B cell (primary cell): ENCODE measurements around the gene CTSO. TPM values are rescaled to one million over a fixed set of nuclear protein-coding genes. Genes with fewer than 3 reads are reported as not detected.

Experiments
- ATAC-seq: fragments of 200-7000 bp; cut with Tn5 transposase; one replicate; pipeline ENCODE4 v1.10.0; 2021; ENCODE audit warnings: low read depth, mild to moderate bottlenecking, moderate number of reproducible peaks, moderate library complexity
- CTCF ChIA-PET: fragments of 350-600 bp; sonication (Branson Sonifier 250); formaldehyde crosslinking; loops from one replicate; lab custom pipeline; 2021; ENCODE audit warnings: antibody characterized with exemption, inconsistent platforms; lab: Charles Lee
- POLR2A ChIA-PET: fragments of 350-600 bp; sonication (Branson Sonifier 250); formaldehyde crosslinking; loops from one replicate; lab custom pipeline; 2021; ENCODE audit warnings: antibody characterized with exemption; lab: Charles Lee
- DNase-seq: peaks from one replicate; pipeline ENCODE4 v3.0.0; 2013
- H2AFZ ChIP-seq: 2 replicates; pipeline ENCODE4 v1.6.1; 2012; ENCODE audit warnings: mild to moderate bottlenecking, low read depth, low read length; ENCODE audit not compliant: insufficient read depth, poor library complexity, severe bottlenecking
- H3K27ac ChIP-seq, 2 donors: 1 replicate in 1 of 2; 2 replicates in 1 of 2; pipeline ENCODE4 v1.5.1; 2012 to 2013; ENCODE audit warnings: low read length in 2 of 2, mild to moderate bottlenecking in 2 of 2, moderate library complexity in 1 of 2
- H3K27me3 ChIP-seq, 4 experiments: fragments of 200-600 bp in 1 of 4; sonication (generic) in 1 of 4; replicated peaks in 1 of 4; 1 replicate in 2 of 4; 2 replicates in 2 of 4; pipeline versions ENCODE4 v1.6.1 to v1.7.0; 2013 to 2016; ENCODE audit warnings: low read length in 3 of 4, mild to moderate bottlenecking in 2 of 4, mixed read lengths in 1 of 4, moderate library complexity in 1 of 4; ENCODE audit not compliant: insufficient read depth in 4 of 4, control insufficient read depth in 3 of 4; ENCODE audit errors: control extremely low read depth in 1 of 4
- H3K36me3 ChIP-seq, 2 experiments: replicated peaks in 1 of 2; 1 replicate in 1 of 2; 2 replicates in 1 of 2; pipeline versions ENCODE4 v1.6.1 to v1.7.1; 2013; ENCODE audit warnings: low read length in 1 of 2; ENCODE audit not compliant: insufficient read depth in 2 of 2, control insufficient read depth in 1 of 2; ENCODE audit errors: control extremely low read depth in 1 of 2, extremely low read depth in 1 of 2
- H3K4me1 ChIP-seq, 2 donors: fragments of 200-600 bp in 1 of 2; sonication (generic) in 1 of 2; 1 replicate in 1 of 2; 2 replicates in 1 of 2; pipeline versions ENCODE4 v1.5.1 to v1.6.1; 2013 to 2017; ENCODE audit warnings: low read length in 2 of 2; ENCODE audit not compliant: control insufficient read depth in 2 of 2, insufficient read depth in 2 of 2
- H3K4me2 ChIP-seq: replicated peaks from 2 replicates; pipeline ENCODE3; 2012; ENCODE audit warnings: mild to moderate bottlenecking, low read depth, low read length; ENCODE audit not compliant: poor library complexity, severe bottlenecking
- H3K4me3 ChIP-seq, 5 experiments: fragments of 200-600 bp in 1 of 5; sonication (generic) in 1 of 5; 1 replicate in 3 of 5; 2 replicates in 2 of 5; pipeline versions ENCODE4 v1.5.1 to v1.7.0; 2011 to 2016; ENCODE audit warnings: low read length in 4 of 5, mild to moderate bottlenecking in 4 of 5, low read depth in 2 of 5, control low read depth in 1 of 5, moderate library complexity in 1 of 5; ENCODE audit not compliant: insufficient read depth in 1 of 5; ENCODE audit errors: control extremely low read depth in 1 of 5, extremely low read depth in 1 of 5
- H3K79me2 ChIP-seq: fragments of 200-600 bp; sonication (generic); one replicate; pipeline ENCODE4 v1.6.0; 2016; ENCODE audit warnings: low read length; ENCODE audit not compliant: control insufficient read depth, insufficient read depth
- H3K9ac ChIP-seq: fragments of 200-600 bp; sonication (generic); 2 replicates; pipeline ENCODE4 v1.6.1; 2017; ENCODE audit warnings: mild to moderate bottlenecking, low read length, moderate library complexity
- H3K9me3 ChIP-seq, 3 donors: one replicate each; pipeline versions ENCODE4 v1.6.1 to v1.7.1; 2013; ENCODE audit warnings: low read length in 2 of 3; ENCODE audit not compliant: control insufficient read depth in 2 of 3, insufficient read depth in 1 of 3; ENCODE audit errors: control extremely low read depth in 1 of 3
- H4K20me1 ChIP-seq: 2 replicates; pipeline ENCODE4 v1.6.0; 2012; ENCODE audit warnings: mild to moderate bottlenecking, low read length; ENCODE audit not compliant: insufficient read depth, control insufficient read depth, poor library complexity, severe bottlenecking
- H3K27ac Mint-ChIP-seq: one replicate; pipeline ENCODE4 v1.8.0; 2021; ENCODE audit warnings: mixed read lengths
- H3K27me3 Mint-ChIP-seq: one replicate; pipeline ENCODE4 v1.8.0; 2021; ENCODE audit warnings: mixed read lengths
- H3K4me1 Mint-ChIP-seq: one replicate; pipeline ENCODE4 v1.8.0; 2021; ENCODE audit warnings: mixed read lengths
- H3K4me3 Mint-ChIP-seq: one replicate; pipeline ENCODE4 v1.8.0; 2021; ENCODE audit warnings: mixed read lengths
- H3K9me3 Mint-ChIP-seq: one replicate; pipeline ENCODE4 v1.8.0; 2022; ENCODE audit warnings: mixed read lengths; ENCODE audit not compliant: insufficient read depth
- EZH2 ChIP-seq: IDR thresholded peaks from 2 replicates; pipeline ENCODE4 v1.6.1; 2012; ENCODE audit warnings: borderline replicate concordance, low read depth, mild to moderate bottlenecking, moderate library complexity, low read length; ENCODE audit not compliant: insufficient read depth, poor library complexity, severe bottlenecking
- WGBS: methylation state at CpG from one replicate; pipeline ENCODE4 v1.1.5; 2013; ENCODE audit warnings: missing lambda C conversion rate; ENCODE audit not compliant: insufficient coverage; 5-methylcytosine and 5-hydroxymethylcytosine counted together
- intact Hi-C: fragments of 100-400 bp; cut with micrococcal nuclease; formaldehyde crosslinking; loops from one replicate; pipeline ENCODE4 v1.10.0; 2022
- polyA plus RNA-seq: library from polyadenylated mRNA; depleted of rRNA; stranded (reverse); fragments of >200 nt; gene quantifications from 2 replicates; pipeline ENCODE4 v1.2.3, GENCODE V29; 2012
- total RNA-seq, 2 donors: library from RNA; stranded (reverse); fragments of 120-200 nt in 1 of 2; gene quantifications; 1 replicate in 1 of 2; 2 replicates in 1 of 2; pipeline versions ENCODE4 v1.2.3 to v1.2.4, GENCODE V29; 2013 to 2022
- TF ChIP-seq, protein P1 (sequence below): fragments of 200-600 bp; IDR thresholded peaks from one replicate; pipeline ENCODE4 v1.8.0; 2022; ENCODE audit warnings: antibody characterized with exemption, mild to moderate bottlenecking

The CTSO gene
- total and polyA plus RNA-seq, 2 donors (not counting 1 experiment from before 2014, with no cell fraction given), result 8.5 to 15.5 TPM

DNA sequence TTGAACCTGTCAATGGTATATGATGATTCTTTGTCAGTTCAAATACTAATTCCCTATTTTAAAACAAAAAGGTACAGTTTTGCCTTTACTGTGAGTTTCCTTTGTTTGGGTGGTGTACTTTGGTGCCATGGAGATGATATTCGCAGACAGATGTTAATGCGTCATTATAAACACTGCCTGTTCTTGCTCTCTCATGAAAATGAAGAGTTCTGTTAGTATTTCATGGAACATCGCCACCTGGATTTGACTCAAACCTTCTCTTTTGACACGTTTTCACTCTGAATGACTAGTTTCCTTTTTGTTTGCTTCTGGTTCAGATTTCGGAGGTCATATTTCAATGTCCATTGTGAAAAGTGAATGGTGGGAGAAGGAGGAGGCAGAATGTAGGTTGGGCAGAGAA, 6.9 kb upstream of the CTSO start:
- ChIA-PET CTCF (no interaction called here), POLR2A (no interaction called here)
- Mint-ChIP-seq H3K4me1 (no peaks in the 10 kb centered on the region), H3K4me3 (no peak overlapping the region), H3K27ac (no peak overlapping the region), H3K9me3 (no peaks in the 10 kb centered on the region), H3K27me3 (peaks cover 12% of the 10 kb centered on the region)
- ATAC-seq (no peak), DNase-seq (no peak)
- Histone ChIP-seq H3K4me2 (no peak overlapping the region), H3K36me3 (no peaks in the 10 kb centered on the region), H3K27me3 (peaks cover 0 to 4% (median 0%) of the 10 kb centered on the region in 4 experiments), H4K20me1 (no peaks in the 10 kb centered on the region), H3K27ac (no peak overlapping the region), H3K9me3 (no peaks in the 10 kb centered on the region), H2AFZ (no peak overlapping the region), H3K4me3 (no peak overlapping the region), H3K9ac (no peak overlapping the region), H3K79me2 (no peaks in the 10 kb centered on the region), H3K4me1 (no peaks in the 10 kb centered on the region)
- 70% methylated on average over 4 of the region's 5 CpGs for WGBS
- TF ChIP-seq EZH2, result no peak
- TF ChIP-seq, protein P1, sequence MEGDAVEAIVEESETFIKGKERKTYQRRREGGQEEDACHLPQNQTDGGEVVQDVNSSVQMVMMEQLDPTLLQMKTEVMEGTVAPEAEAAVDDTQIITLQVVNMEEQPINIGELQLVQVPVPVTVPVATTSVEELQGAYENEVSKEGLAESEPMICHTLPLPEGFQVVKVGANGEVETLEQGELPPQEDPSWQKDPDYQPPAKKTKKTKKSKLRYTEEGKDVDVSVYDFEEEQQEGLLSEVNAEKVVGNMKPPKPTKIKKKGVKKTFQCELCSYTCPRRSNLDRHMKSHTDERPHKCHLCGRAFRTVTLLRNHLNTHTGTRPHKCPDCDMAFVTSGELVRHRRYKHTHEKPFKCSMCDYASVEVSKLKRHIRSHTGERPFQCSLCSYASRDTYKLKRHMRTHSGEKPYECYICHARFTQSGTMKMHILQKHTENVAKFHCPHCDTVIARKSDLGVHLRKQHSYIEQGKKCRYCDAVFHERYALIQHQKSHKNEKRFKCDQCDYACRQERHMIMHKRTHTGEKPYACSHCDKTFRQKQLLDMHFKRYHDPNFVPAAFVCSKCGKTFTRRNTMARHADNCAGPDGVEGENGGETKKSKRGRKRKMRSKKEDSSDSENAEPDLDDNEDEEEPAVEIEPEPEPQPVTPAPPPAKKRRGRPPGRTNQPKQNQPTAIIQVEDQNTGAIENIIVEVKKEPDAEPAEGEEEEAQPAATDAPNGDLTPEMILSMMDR, result no peak
- intact Hi-C loops, result no loop called here

DNA sequence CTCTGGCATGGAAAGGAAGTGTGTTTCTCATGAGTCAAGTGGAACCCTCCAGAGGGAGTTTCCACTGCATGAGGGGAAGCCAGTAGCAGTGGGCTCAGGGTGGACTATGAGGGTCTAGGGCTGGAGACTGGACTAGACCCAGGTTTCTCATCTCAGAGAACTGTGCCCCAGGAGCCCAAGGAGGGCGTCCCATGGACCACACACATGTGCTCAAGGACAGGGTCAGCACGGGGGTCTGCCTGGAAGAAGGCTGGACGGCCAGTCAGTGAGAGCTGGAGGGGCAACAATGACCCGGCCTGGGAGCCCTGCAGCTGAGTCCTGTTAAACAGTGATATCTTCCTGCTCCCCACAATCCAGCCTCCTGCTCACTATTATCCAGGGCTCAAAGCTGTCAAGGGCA, 5.8 kb upstream of the CTSO start:
- no peaks in the 10 kb centered on the region for H4K20me1 ChIP-seq
- no peak overlapping the region for H3K4me2 ChIP-seq
- H3K27me3 ChIP-seq, result peaks cover 0 to 4% (median 0%) of the 10 kb centered on the region in 4 experiments
- no peak overlapping the region for H3K4me3 ChIP-seq
- no peaks in the 10 kb centered on the region for H3K36me3 ChIP-seq
- Mint-ChIP-seq H3K9me3 (no peaks in the 10 kb centered on the region), H3K4me1 (peaks cover 1% of the 10 kb centered on the region), H3K27ac (no peak overlapping the region), H3K4me3 (no peak overlapping the region), H3K27me3 (peaks cover 12% of the 10 kb centered on the region)
- POLR2A ChIA-PET, result no interaction called here
- WGBS, result 76% methylated on average over 4 of the region's 4 CpGs
- DNase-seq, result no peak
- no peaks in the 10 kb centered on the region for H3K4me1 ChIP-seq
- CTCF ChIA-PET, result no interaction called here
- H2AFZ ChIP-seq, result no peak overlapping the region
- H3K27ac ChIP-seq, result no peak overlapping the region
- no peak overlapping the region for H3K9ac ChIP-seq
- TF ChIP-seq, protein P1, result no peak
- TF ChIP-seq EZH2, result no peak
- no peaks in the 10 kb centered on the region for H3K9me3 ChIP-seq
- no peaks in the 10 kb centered on the region for H3K79me2 ChIP-seq
- intact Hi-C loops, result loop anchor here (10.0 kb wide), 1 partner anchor 1335 kb away; no protein-coding TSS in a partner anchor
- no peak for ATAC-seq
